Transverse colon (tissue), 4 donors: ENCODE measurements around the gene SNU13.
A peak's percentile ranks its signal among the peaks of the same experiment; 100 is the strongest.

ENCODE experiments used
- CTCF ChIP-seq, 5 experiments: fragments of 200-600 bp in 3 of 5; fragments of 450-650 bp in 2 of 5; sonication (generic) in 3 of 5; IDR thresholded peaks; 1 replicate in 2 of 5; 2 replicates in 3 of 5; pipeline ENCODE4 v1.5.1; 2016 to 2017; ENCODE audit warnings: antibody characterized with exemption in 5 of 5, inconsistent platforms in 3 of 5, mild to moderate bottlenecking in 2 of 5, moderate library complexity in 1 of 5
- EP300 ChIP-seq: sonication (generic); formaldehyde crosslinking; IDR thresholded peaks from one replicate; pipeline ENCODE4 v1.6.1; 2017; ENCODE audit warnings: antibody characterized with exemption, low read depth
- POLR2AphosphoS5 ChIP-seq, 3 donors: sonication (generic); formaldehyde crosslinking; IDR thresholded peaks; one replicate each; pipeline ENCODE4 v1.6.1; 2016; ENCODE audit warnings: antibody characterized with exemption in 3 of 3

- TF ChIP-seq CTCF (IDR thresholded peaks at IDR 0.05) (peak; percentile 98 to 100 (median 99)), POLR2AphosphoS5 (IDR thresholded peaks at IDR 0.05) (no peak), EP300 (no peak)
Observed at GRCh38 chr22:41697126-41697775, 8.6 kb upstream of the SNU13 start.
